Body of pancreas (tissue), 4 donors: ENCODE data around the gene MYADML2. TPM values are rescaled to one million over a fixed set of nuclear protein-coding genes. Genes with fewer than 3 reads are reported as not detected.
A peak's percentile ranks its signal among the peaks of the same experiment; 100 is the strongest.
"Not testable (repeated sequence)": the region's sequence is repeated elsewhere in the genome, so short reads cannot be mapped to it uniquely, and the experiment has no call there.

Experiments
- ATAC-seq: fragments of 150-250 bp; one replicate; pipeline ENCODE4 v1.9.1; 2016
- DNase-seq, 4 donors: peaks; one replicate each; pipeline ENCODE4 v3.0.0-alpha.2; 2019
- H3K27ac ChIP-seq, 4 donors: fragments of 200-600 bp; sonication (generic); 1 replicate in 3 of 4; 2 replicates in 1 of 4; pipeline versions ENCODE4 v1.5.1 to v1.6.1; 2016 to 2019; ENCODE audit warnings: mild to moderate bottlenecking in 1 of 4, mixed read lengths in 1 of 4, moderate library complexity in 1 of 4
- H3K27me3 ChIP-seq, 2 donors: fragments of 200-600 bp; sonication (generic); one replicate each; pipeline ENCODE4 v1.6.0; 2016; ENCODE audit warnings: mild to moderate bottlenecking in 1 of 2
- H3K36me3 ChIP-seq, 2 donors: fragments of 200-600 bp; sonication (generic); replicated peaks in 1 of 2; 2 replicates each; pipeline ENCODE4 v1.5.1; 2016; ENCODE audit warnings: low read depth in 2 of 2; ENCODE audit not compliant: insufficient read depth in 1 of 2
- H3K4me1 ChIP-seq: fragments of 200-600 bp; sonication (generic); one replicate; pipeline ENCODE4 v1.6.0; 2016
- H3K4me3 ChIP-seq, 2 donors: fragments of 200-600 bp; sonication (generic); 1 replicate in 1 of 2; 2 replicates in 1 of 2; pipeline ENCODE4 v1.5.1; 2016 to 2019
- H3K9me3 ChIP-seq, 3 donors: fragments of 200-600 bp; sonication (generic); 1 replicate in 2 of 3; 2 replicates in 1 of 3; pipeline ENCODE4 v1.5.1; 2016
- POLR2A ChIP-seq, 3 donors: fragments of 450-650 bp; IDR thresholded peaks; one replicate each; pipeline ENCODE4 v1.6.1; 2016; ENCODE audit warnings: antibody characterized with exemption in 3 of 3, mild to moderate bottlenecking in 2 of 3
- whole genome bisulfite sequencing, 2 donors: methylation state at CpG; one replicate each; pipeline ENCODE4 v1.1.5; 2017; 5-methylcytosine and 5-hydroxymethylcytosine counted together
- intact Hi-C: fragments of 100-400 bp; cut with DNase I; formaldehyde crosslinking; loops from one replicate; pipeline ENCODE4 v1.15.1; 2023
- total RNA-seq, 2 donors: library from RNA; depleted of rRNA; stranded (reverse); fragments of >200 nt; gene quantifications; one replicate each; pipeline ENCODE4 v1.1.0, GENCODE V29; 2016
- TF ChIP-seq, protein P1 (sequence below), 7 experiments: fragments of 450-650 bp in 4 of 7; fragments of 200-600 bp in 3 of 7; sonication (generic) in 3 of 7; IDR thresholded peaks; one replicate each; pipeline ENCODE4 v1.5.1; 2016 to 2019; ENCODE audit warnings: antibody characterized with exemption in 7 of 7

Gene MYADML2
- total RNA-seq, 2 donors from 2014 or later = not detected

GRCh38 chr17:81921996-81922565, 25.0 kb downstream of the MYADML2 start:
- Histone ChIP-seq H3K27ac (no peak overlapping the region), H3K4me1 (peaks cover 45% of the 10 kb centered on the region), H3K4me3 (no peak overlapping the region), H3K27me3 (no peaks in the 10 kb centered on the region), H3K9me3 (no peaks in the 10 kb centered on the region), H3K36me3 (no peaks in the 10 kb centered on the region)
- WGBS, 2 donors = 88 to 89% methylated on average over 14 to 22 of the region's 23 CpGs
- TF ChIP-seq, protein P1, sequence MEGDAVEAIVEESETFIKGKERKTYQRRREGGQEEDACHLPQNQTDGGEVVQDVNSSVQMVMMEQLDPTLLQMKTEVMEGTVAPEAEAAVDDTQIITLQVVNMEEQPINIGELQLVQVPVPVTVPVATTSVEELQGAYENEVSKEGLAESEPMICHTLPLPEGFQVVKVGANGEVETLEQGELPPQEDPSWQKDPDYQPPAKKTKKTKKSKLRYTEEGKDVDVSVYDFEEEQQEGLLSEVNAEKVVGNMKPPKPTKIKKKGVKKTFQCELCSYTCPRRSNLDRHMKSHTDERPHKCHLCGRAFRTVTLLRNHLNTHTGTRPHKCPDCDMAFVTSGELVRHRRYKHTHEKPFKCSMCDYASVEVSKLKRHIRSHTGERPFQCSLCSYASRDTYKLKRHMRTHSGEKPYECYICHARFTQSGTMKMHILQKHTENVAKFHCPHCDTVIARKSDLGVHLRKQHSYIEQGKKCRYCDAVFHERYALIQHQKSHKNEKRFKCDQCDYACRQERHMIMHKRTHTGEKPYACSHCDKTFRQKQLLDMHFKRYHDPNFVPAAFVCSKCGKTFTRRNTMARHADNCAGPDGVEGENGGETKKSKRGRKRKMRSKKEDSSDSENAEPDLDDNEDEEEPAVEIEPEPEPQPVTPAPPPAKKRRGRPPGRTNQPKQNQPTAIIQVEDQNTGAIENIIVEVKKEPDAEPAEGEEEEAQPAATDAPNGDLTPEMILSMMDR (IDR thresholded peaks at IDR 0.05) = no peak
- TF ChIP-seq POLR2A (IDR thresholded peaks at IDR 0.05) = no peak
- DNase-seq (no peak), ATAC-seq (no peak)
- intact Hi-C loops = no loop called here

DNA sequence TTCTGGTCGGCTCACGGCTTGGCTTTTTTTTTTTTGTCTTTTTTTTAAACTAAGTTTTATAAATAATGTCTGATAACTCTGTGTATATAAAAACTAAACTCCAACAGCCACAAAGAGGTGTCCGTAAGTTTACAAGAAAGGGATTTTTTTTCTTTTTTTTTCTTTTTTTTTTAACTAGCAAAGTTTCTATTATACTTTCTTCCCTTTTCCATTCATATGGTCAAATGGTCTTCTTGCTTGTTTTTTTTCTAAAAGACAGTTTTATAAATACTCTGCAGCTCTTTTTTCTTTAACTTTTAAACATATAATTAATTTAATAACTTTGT, 25.5 kb downstream of the MYADML2 start:
- Histone ChIP-seq H3K4me3 (no peak overlapping the region), H3K27me3 (no peaks in the 10 kb centered on the region), H3K27ac (no peak overlapping the region), H3K4me1 (peaks cover 51% of the 10 kb centered on the region), H3K36me3 (no peaks in the 10 kb centered on the region), H3K9me3 (no peaks in the 10 kb centered on the region)
- no peak for TF ChIP-seq POLR2A (IDR thresholded peaks at IDR 0.05)
- TF ChIP-seq, protein P1 (IDR thresholded peaks at IDR 0.05) = no peak
- DNase-seq (no peak), ATAC-seq (no peak)
- WGBS, 2 donors = 73 to 85% methylated on average over 3 of the region's 3 CpGs
- intact Hi-C loops = no loop called here

DNA sequence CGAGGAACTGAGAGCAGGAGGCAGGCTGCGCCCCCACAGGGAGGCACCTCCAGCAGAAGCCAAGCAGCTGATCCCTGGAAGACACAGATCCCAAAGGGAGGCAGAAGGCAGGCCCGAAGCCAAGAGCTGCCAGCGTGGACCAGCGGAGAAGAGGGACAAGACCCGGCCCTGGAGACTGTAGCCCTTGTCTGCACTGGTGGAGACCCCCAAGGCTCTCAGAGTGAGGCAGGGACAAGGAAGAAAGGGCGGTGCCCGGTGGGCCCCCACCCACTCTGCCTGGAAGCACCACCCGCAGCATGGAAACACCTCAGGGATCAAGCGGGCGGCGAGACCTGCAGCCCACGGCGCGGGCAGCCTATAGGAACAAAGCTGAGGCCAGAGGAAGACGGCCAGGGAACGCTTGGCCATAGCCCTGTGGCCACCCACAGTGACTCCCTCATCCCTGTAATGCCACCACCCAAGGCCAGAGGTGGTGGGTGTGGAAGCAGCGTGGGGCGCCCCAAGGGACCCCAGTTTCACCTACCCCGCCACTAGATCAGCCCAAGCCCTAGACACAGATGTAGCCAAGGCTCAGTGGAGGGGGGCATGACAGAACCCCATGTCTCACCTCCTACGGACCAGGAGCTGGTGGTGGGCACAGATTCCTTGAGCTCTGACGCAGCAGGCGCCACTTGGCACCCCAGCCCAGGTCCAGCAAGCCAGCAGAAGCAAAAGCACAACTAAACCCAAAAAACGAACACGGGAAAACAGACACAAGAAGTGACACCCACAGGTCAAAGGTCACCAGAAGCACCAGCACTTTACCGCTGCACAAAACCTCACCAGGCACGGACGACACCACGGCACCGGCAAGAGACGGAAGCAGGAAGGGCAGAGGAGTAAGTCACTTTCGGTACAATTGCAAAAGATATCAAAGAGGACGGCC, 26.2 kb downstream of the MYADML2 start:
- no peak for DNase-seq

DNA sequence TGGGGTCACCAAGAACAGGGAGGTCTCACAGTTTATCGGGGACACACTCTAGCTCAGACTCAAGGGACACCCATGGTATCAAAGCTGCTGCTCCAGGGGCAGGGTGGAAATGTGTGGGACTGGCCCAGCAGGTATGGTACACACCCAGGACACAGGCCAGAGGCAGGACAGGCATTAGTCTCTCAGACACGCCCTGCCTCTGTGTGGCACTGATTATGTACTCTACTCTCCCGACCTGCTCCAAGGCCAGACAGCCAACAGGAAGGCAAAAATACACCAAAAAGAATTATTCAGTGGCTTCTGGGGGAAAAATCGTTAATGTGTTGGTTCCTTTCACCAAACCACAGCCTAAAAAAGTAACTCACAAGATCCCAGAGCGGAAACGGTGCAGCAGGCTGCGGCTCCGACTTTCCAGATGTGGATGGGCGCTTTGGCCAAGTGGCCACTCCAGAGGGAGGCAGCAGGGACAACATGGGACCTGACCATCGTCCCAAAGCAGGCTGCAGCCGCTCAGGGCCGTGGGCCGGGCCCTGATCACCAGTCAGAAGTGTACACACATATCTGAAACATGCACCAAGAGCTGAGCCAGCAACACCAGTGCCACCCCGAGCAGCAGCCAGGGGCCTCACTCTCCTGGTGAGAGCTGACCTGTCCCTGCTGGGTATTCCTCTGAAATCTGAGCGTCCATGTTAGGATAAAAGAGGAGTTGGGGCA, 28.0 kb downstream of the MYADML2 start:
- WGBS, 2 donors = 67 to 73% methylated on average over 11 to 15 of the region's 15 CpGs
- Histone ChIP-seq H3K9me3 (no peaks in the 10 kb centered on the region), H3K4me1 (peaks cover 36% of the 10 kb centered on the region), H3K36me3 (peaks cover 4 to 6% of the 10 kb centered on the region in 2 donors), H3K27me3 (no peaks in the 10 kb centered on the region), H3K4me3 (no peak overlapping the region), H3K27ac (peak overlapping the region in 3 of 4 donors; percentile 42 to 79 (median 72))
- DNase-seq (no peak), ATAC-seq (no peak)
- intact Hi-C loops = no loop called here
- no peak for TF ChIP-seq POLR2A (IDR thresholded peaks at IDR 0.05)
- TF ChIP-seq, protein P1 (IDR thresholded peaks at IDR 0.05) = no peak

More for the DNA sequence above, 26.2 kb downstream of the MYADML2 start:
- intact Hi-C loops = no loop called here
- 82 to 86% methylated on average over 28 to 33 of the region's 33 CpGs for WGBS, 2 donors
- H3K4me1 ChIP-seq = peaks cover 52% of the 10 kb centered on the region
- H3K4me3 ChIP-seq = no peak overlapping the region
- ATAC-seq = no peak
- TF ChIP-seq POLR2A (IDR thresholded peaks at IDR 0.05) = no peak
- TF ChIP-seq, protein P1 (IDR thresholded peaks at IDR 0.05) = no peak
- H3K27ac ChIP-seq = peak overlapping the region in 1 of 4 donors; percentile 13
- no peaks in the 10 kb centered on the region for H3K36me3 ChIP-seq
- H3K27me3 ChIP-seq = no peaks in the 10 kb centered on the region
- no peaks in the 10 kb centered on the region for H3K9me3 ChIP-seq

- H3K36me3 ChIP-seq, H3K4me3 ChIP-seq, intact Hi-C loops, H3K9me3 ChIP-seq, H3K27me3 ChIP-seq, DNase-seq: not testable (repeated sequence)
- peaks cover 29% of the 10 kb centered on the region for H3K4me1 ChIP-seq
- peak; percentile 20 for ATAC-seq
- peak overlapping the region; percentile 29 to 79 (median 57) for H3K27ac ChIP-seq
- 20 to 29% methylated on average over 9 of the region's 9 CpGs for WGBS, 2 donors
These were observed 28.7 kb downstream of the MYADML2 start for GRCh38 chr17:81918333-81918669.
